Mesenchymal stem cell (in vitro differentiated cells and primary cell): ENCODE measurements around the gene TMEM82.

Source experiments
- DNase-seq: peaks from one replicate; pipeline ENCODE4 v3.0.0-alpha.2; 2013
- H2AFZ ChIP-seq: one replicate; pipeline ENCODE4 v1.6.1; 2013; ENCODE audit warnings: low read depth, mild to moderate bottlenecking, control low read depth, inconsistent platforms, low read length, moderate library complexity
- H2AK5ac ChIP-seq: 2 replicates; pipeline ENCODE4 v1.6.1; 2013; ENCODE audit warnings: low read length, moderate library complexity, mild to moderate bottlenecking, inconsistent platforms; ENCODE audit not compliant: severe bottlenecking
- H2BK120ac ChIP-seq: one replicate; pipeline ENCODE4 v1.6.1; 2013; ENCODE audit warnings: low read depth, mild to moderate bottlenecking, inconsistent platforms, low read length, moderate library complexity
- H2BK12ac ChIP-seq, 2 experiments: one replicate each; pipeline ENCODE4 v1.6.1; 2013; ENCODE audit warnings: inconsistent platforms in 2 of 2, low read length in 2 of 2, mild to moderate bottlenecking in 2 of 2, moderate library complexity in 2 of 2, control low read depth in 1 of 2
- H2BK15ac ChIP-seq: one replicate; pipeline ENCODE4 v1.6.1; 2013; ENCODE audit warnings: mild to moderate bottlenecking, low read depth, inconsistent platforms; ENCODE audit not compliant: poor library complexity, severe bottlenecking
- H2BK5ac ChIP-seq: 2 replicates; pipeline ENCODE4 v1.6.1; 2013; ENCODE audit warnings: low read depth, mild to moderate bottlenecking, low read length, control low read depth, inconsistent platforms; ENCODE audit not compliant: poor library complexity, severe bottlenecking
- H3K14ac ChIP-seq, 2 experiments: one replicate each; pipeline ENCODE4 v1.6.1; 2013; ENCODE audit warnings: inconsistent platforms in 2 of 2, low read length in 2 of 2, control low read depth in 1 of 2, mild to moderate bottlenecking in 1 of 2, moderate library complexity in 1 of 2
- H3K18ac ChIP-seq, 2 experiments: one replicate each; pipeline ENCODE4 v1.6.1; 2013; ENCODE audit warnings: inconsistent platforms in 2 of 2, low read length in 2 of 2, control low read depth in 1 of 2, low read depth in 1 of 2, mild to moderate bottlenecking in 1 of 2
- H3K23ac ChIP-seq, 2 experiments: one replicate each; pipeline ENCODE4 v1.6.1; 2013; ENCODE audit warnings: inconsistent platforms in 2 of 2, low read length in 2 of 2, mild to moderate bottlenecking in 2 of 2, moderate library complexity in 2 of 2, control low read depth in 1 of 2
- H3K27ac ChIP-seq: 2 replicates; pipeline ENCODE4 v1.5.1; 2013; ENCODE audit warnings: mild to moderate bottlenecking, moderate library complexity, low read length, control low read depth, inconsistent platforms; ENCODE audit not compliant: poor library complexity, severe bottlenecking
- H3K27me3 ChIP-seq, 2 experiments: 2 replicates each; pipeline versions ENCODE4 v1.6.1 to v1.7.0; 2013; ENCODE audit warnings: low read length in 2 of 2, mild to moderate bottlenecking in 2 of 2, moderate library complexity in 2 of 2, control low read depth in 1 of 2, inconsistent platforms in 1 of 2; ENCODE audit not compliant: control insufficient read depth in 1 of 2, insufficient read depth in 1 of 2
- H3K36me3 ChIP-seq, 2 experiments: 2 replicates each; pipeline versions ENCODE4 v1.6.1 to v1.7.0; 2013; ENCODE audit warnings: low read length in 2 of 2, control low read depth in 1 of 2, inconsistent platforms in 1 of 2, low read depth in 1 of 2, mild to moderate bottlenecking in 1 of 2; ENCODE audit not compliant: insufficient read depth in 2 of 2, control insufficient read depth in 1 of 2
- H3K4ac ChIP-seq, 2 experiments: one replicate each; pipeline ENCODE4 v1.6.1; 2013; ENCODE audit warnings: inconsistent platforms in 2 of 2, low read length in 2 of 2, mild to moderate bottlenecking in 2 of 2, moderate library complexity in 2 of 2, control low read depth in 1 of 2, low read depth in 1 of 2
- H3K4me1 ChIP-seq: 2 replicates; pipeline ENCODE4 v1.6.1; 2013; ENCODE audit warnings: low read depth, low read length, control low read depth; ENCODE audit not compliant: control insufficient read depth, insufficient read depth
- H3K4me2 ChIP-seq: 2 replicates; pipeline ENCODE4 v1.6.1; 2013; ENCODE audit warnings: low read length, mild to moderate bottlenecking, inconsistent platforms; ENCODE audit not compliant: poor library complexity, severe bottlenecking
- H3K4me3 ChIP-seq, 2 experiments: 2 replicates each; pipeline versions ENCODE4 v1.5.1 to v1.7.0; 2013; ENCODE audit warnings: low read length in 2 of 2, mild to moderate bottlenecking in 2 of 2, control low read depth in 1 of 2, low read depth in 1 of 2; ENCODE audit not compliant: insufficient read depth in 1 of 2
- H3K79me1 ChIP-seq: replicated peaks from 2 replicates; pipeline ENCODE4 v1.6.1; 2013; ENCODE audit warnings: mild to moderate bottlenecking, control low read depth, low read length, inconsistent platforms; ENCODE audit not compliant: poor library complexity, severe bottlenecking
- H3K9ac ChIP-seq: 2 replicates; pipeline ENCODE4 v1.7.0; 2013; ENCODE audit warnings: mild to moderate bottlenecking, low read length, moderate library complexity
- H3K9me3 ChIP-seq: 2 replicates; pipeline ENCODE4 v1.7.0; 2013; ENCODE audit warnings: mild to moderate bottlenecking, low read length; ENCODE audit not compliant: control insufficient read depth
- H4K8ac ChIP-seq: one replicate; pipeline ENCODE4 v1.6.1; 2013; ENCODE audit warnings: inconsistent platforms, mild to moderate bottlenecking, low read length, moderate library complexity
- H4K91ac ChIP-seq: one replicate; pipeline ENCODE4 v1.6.1; 2013; ENCODE audit warnings: mild to moderate bottlenecking, low read length, inconsistent platforms
- WGBS: methylation state at CpG from one replicate; pipeline ENCODE4 v1.1.7; 2013; ENCODE audit warnings: mixed read lengths; 5-methylcytosine and 5-hydroxymethylcytosine counted together

TMEM82 gene

GRCh38 chr1:15727866-15728534 lies 14.3 kb upstream of the TMEM82 start:
- no peak overlapping the region for H3K23ac ChIP-seq

GRCh38 chr1:15728937-15729657 lies 13.2 kb upstream of the TMEM82 start:
- no peak overlapping the region for H3K4me2 ChIP-seq
- no peak overlapping the region for H4K8ac ChIP-seq
- no peak overlapping the region for H3K4me3 ChIP-seq
- no peak for DNase-seq
- H3K27ac ChIP-seq = no peak overlapping the region
- H3K9ac ChIP-seq = no peak overlapping the region
- H4K91ac ChIP-seq = no peak overlapping the region
- H3K4ac ChIP-seq = no peak overlapping the region
- H2BK5ac ChIP-seq = no peak overlapping the region
- no peak overlapping the region for H2AFZ ChIP-seq
- H3K4me1 ChIP-seq = peaks cover 2% of the 10 kb centered on the region
- H2BK12ac ChIP-seq = no peak overlapping the region
- no peak overlapping the region for H3K14ac ChIP-seq
- 94% methylated on average over 22 of the region's 22 CpGs for WGBS
- no peak overlapping the region for H2BK15ac ChIP-seq
- H2BK120ac ChIP-seq = no peak overlapping the region
- peaks cover 93 to 95% of the 10 kb centered on the region in 2 experiments for H3K36me3 ChIP-seq
- no peaks in the 10 kb centered on the region for H3K9me3 ChIP-seq
- H3K79me1 ChIP-seq = peaks cover 3% of the 10 kb centered on the region
- H3K27me3 ChIP-seq = no peaks in the 10 kb centered on the region
- H3K23ac ChIP-seq = no peak overlapping the region
- H2AK5ac ChIP-seq = no peak overlapping the region
- H3K18ac ChIP-seq = no peak overlapping the region

More at GRCh38 chr1:15727866-15728534, 14.3 kb upstream of the TMEM82 start:
- Histone ChIP-seq H3K14ac (no peak overlapping the region), H2AK5ac (no peak overlapping the region), H3K4me3 (no peak overlapping the region), H2BK15ac (no peak overlapping the region), H3K18ac (no peak overlapping the region), H3K4me2 (no peak overlapping the region), H3K4me1 (peaks cover 5% of the 10 kb centered on the region), H3K27ac (no peak overlapping the region), H2BK120ac (no peak overlapping the region), H4K8ac (no peak overlapping the region), H3K4ac (no peak overlapping the region), H2AFZ (no peak overlapping the region), H2BK12ac (no peak overlapping the region), H3K79me1 (peaks cover 3% of the 10 kb centered on the region), H3K9me3 (no peaks in the 10 kb centered on the region), H3K36me3 (peaks cover 89 to 93% of the 10 kb centered on the region in 2 experiments), H4K91ac (no peak overlapping the region), H2BK5ac (no peak overlapping the region), H3K9ac (no peak overlapping the region), H3K27me3 (no peaks in the 10 kb centered on the region)
- WGBS = 95% methylated on average over 23 of the region's 23 CpGs
- no peak for DNase-seq

GRCh38 chr1:15730423-15730822 lies 11.9 kb upstream of the TMEM82 start:
- Histone ChIP-seq H3K27ac (no peak overlapping the region), H3K36me3 (peaks cover 96 to 100% of the 10 kb centered on the region in 2 experiments), H2BK15ac (no peak overlapping the region), H4K91ac (no peak overlapping the region), H2AFZ (no peak overlapping the region), H2BK5ac (no peak overlapping the region), H3K79me1 (peaks cover 3% of the 10 kb centered on the region), H3K14ac (no peak overlapping the region), H3K4me1 (peaks cover 4% of the 10 kb centered on the region), H3K18ac (no peak overlapping the region), H3K27me3 (no peaks in the 10 kb centered on the region), H3K9me3 (no peaks in the 10 kb centered on the region), H2BK12ac (no peak overlapping the region), H3K9ac (no peak overlapping the region), H3K4me3 (no peak overlapping the region), H2AK5ac (no peak overlapping the region), H3K23ac (no peak overlapping the region), H3K4ac (no peak overlapping the region), H2BK120ac (no peak overlapping the region), H3K4me2 (no peak overlapping the region), H4K8ac (no peak overlapping the region)
- WGBS = 98% methylated on average over 16 of the region's 16 CpGs
- DNase-seq = no peak

- Histone ChIP-seq H3K36me3 (peaks cover 93 to 100% of the 10 kb centered on the region in 2 experiments), H3K9me3 (no peaks in the 10 kb centered on the region), H2BK15ac (no peak overlapping the region), H3K27me3 (no peaks in the 10 kb centered on the region), H3K18ac (no peak overlapping the region), H3K4me2 (no peak overlapping the region), H3K27ac (no peak overlapping the region), H2AFZ (no peak overlapping the region), H4K8ac (no peak overlapping the region), H4K91ac (no peak overlapping the region), H3K4me3 (no peak overlapping the region), H2BK5ac (no peak overlapping the region), H3K4ac (no peak overlapping the region), H2AK5ac (no peak overlapping the region), H2BK12ac (no peak overlapping the region), H3K23ac (no peak overlapping the region), H3K4me1 (peaks cover 5% of the 10 kb centered on the region), H3K14ac (no peak overlapping the region), H3K9ac (no peak overlapping the region), H2BK120ac (no peak overlapping the region), H3K79me1 (peaks cover 2% of the 10 kb centered on the region)
- DNase-seq = no peak
- WGBS = 96% methylated on average over 15 of the region's 16 CpGs
Measured at GRCh38 chr1:15730936-15731335, 11.4 kb upstream of the TMEM82 start.
